Activated effector memory CD4-positive, alpha-beta T cell treated with Interleukin-2 at 50 U/mL for 16 hours (primary cell): ENCODE measurements around the gene FCER1A.
"Not testable (repeated sequence)": the region's sequence is repeated elsewhere in the genome, so short reads cannot be mapped to it uniquely, and the experiment has no call there.

Experiments used
- DNase-seq: peaks from one replicate; pipeline ENCODE4 v3.0.0-alpha.2; 2020

The FCER1A gene

DNA sequence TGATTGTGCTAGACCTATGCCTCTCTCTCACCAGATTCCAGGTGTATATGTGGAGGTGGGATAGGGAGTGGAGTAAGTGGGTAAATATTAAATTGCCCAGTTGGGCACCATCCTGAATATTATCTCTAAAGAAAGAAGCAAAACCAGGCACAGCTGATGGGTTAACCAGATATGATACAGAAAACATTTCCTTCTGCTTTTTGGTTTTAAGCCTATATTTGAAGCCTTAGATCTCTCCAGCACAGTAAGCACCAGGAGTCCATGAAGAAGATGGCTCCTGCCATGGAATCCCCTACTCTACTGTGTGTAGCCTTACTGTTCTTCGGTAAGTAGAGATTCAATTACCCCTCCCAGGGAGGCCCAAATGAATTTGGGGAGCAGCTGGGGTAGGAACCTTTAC lies at the start of gene FCER1A:
Gene FCER1A, plus strand, starts transcription at position 242 of the 400 bp plus-strand sequence. Its CDS starts 29 bp downstream, at position 271.
- no peak for DNase-seq

DNA sequence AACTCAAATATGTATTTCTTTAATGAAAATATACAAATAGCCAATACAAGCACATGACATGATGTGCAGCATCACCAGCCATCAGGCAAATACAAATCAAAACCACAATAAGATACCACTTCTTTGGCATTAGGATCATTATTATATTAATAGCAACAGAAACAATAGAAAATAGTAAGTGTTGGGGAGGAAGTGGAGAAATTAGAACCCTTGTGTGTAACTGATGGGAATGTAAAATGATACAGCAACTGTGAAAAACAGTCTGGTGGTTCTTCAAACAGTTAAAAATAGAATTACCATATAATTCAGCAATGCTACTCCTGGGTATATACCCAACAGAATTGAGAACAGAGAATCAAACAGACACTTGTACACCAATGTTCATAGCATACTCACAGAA lies 40.8 kb upstream of the FCER1A start:
- DNase-seq: no peak

DNA sequence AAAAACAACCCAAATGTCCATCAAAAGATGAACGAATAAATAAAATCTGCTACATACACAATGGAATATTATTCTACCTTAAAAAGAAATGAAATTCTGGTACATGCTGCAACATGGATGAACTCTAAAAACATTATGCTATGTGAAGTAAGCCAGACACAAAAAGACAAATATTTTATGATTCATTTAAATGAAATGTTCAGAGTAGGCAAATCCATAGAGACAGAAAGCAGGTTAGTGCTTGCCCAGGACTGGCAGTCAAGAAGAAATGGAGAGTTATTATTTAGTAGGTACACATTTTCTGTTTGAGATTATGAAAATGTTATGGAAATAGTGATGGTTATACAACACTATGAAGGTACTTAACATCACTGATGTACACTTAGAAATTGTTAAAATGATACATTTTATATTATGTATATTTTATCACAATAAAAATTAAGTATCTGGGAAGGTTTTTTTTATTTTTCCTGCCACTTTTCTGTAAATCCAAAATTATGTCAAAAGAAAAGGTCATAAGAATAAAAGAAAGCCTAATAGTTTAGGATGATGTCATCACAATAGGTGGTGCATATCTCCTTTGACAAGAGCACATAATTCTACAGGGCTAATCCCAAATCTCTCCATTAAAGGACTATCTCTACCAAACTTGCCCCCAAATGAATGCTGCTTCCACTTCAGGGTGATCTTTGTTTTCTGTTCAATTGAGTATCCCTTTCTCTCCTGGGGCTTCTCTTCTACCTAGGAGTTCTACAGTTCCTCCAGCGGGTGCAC lies 40.2 kb upstream of the FCER1A start:
- no peak for DNase-seq

DNA sequence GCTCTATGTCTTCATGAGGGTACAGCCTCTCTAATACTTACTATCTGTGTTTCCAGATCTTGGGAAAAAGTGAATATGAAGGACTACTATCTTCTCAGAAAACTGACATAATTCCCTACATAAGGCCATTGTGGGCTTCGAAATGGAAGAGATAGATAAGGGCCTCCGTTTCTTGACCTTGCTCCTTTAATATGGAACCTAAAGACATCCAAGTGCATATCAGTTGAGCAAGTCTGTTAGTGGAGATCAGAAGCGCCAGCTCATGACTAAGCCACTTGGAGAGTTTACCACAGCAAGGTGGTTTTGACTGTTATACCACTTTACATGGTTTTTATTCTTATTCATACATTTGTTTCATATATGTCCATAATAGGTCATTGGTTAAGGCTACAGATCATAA lies 35.3 kb upstream of the FCER1A start:
- no peak for DNase-seq

DNA sequence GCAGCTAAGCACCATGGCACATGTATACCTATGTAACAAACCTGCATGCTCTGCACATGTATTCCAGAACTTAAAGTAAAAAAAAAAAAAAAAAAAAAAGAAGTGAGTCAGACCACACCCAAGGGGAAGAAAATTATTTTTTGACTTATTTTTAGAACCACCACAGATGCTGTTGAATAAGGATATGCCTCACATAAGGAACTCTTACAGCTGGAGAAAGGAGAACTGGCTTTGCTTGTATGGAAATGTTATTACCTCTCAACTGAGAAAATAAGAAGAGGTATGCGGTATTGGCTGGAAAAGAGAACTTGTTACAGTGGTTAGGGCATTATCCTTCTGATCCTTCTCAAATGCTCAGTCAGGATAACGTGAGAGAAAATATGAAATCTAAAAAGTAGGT lies 27.5 kb upstream of the FCER1A start:
- no peak for DNase-seq

DNA sequence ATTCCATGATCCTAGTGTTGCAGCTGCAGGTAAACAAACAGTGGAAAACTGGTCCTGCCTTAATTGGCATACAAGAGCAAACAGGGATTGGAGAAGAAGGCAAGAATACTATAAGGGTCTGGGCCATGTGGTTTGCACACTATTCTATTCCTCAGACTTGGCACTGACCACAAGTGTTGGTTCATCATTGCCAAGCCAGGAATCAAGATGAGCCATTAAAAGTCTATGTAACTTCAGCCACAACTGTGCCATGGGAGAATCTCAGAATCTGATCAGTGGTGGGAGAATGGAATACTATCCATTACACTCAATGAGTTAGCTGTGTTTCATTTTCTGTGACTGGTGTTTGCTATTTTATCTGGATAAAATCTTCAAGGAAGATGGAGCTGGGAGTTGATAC lies 26.2 kb upstream of the FCER1A start:
- no peak for DNase-seq

DNA sequence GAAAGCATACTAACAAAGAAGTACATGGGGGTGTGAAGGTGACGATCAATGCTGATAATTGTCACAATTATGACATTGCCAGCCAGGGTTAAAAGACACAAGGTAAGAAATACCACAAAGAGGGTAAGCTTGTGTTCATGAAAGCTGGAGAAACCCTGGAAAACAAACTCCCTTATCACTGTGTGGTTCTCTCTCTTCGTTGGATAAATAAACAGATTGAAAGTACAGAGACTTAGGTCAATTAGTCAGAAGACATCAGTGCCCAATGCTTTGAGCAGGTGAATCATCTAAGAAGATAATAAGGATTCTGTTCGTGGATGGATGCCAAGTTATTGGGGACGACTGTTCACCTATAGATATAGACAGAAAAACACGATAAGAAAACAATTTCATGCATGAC lies 22.4 kb upstream of the FCER1A start:
- no peak for DNase-seq

DNA sequence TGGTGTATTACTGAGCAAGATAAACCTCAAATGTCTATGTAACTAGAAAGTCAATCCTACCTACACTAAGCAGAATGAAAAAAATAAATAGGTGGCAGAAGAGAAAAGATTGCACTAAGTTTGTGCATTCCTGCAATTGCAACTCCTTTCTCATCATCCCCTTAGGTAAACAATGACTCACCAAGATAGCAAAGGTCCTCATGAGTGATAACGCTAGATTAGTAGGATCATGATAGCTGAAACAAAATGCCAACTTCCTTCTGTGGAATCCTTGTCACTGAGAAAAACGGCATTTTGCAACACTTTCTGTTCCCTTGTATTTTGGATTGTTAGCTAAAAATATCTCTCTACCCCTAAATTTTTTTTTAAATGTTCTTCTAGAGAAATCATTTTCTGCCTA lies 20.0 kb upstream of the FCER1A start:
- no peak for DNase-seq

DNA sequence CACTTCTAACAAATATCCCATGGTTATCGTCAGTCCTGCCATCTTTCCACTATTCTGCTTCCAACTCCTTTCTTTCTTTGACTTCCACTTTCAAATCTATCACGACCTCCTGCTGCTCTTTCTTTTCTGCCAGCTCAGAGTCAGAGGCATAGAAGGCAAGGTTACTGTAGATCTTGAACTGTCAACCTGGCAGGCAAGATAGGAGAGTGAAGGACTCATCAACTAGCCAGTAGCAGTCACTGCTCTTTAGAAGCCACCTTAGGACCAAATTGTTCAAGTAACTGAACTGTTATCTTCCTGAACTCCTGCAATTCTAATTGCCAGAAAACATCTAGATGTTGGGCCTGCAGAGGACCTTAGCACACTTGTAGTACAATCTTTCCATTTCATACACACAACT lies 13.1 kb upstream of the FCER1A start:
- DNase-seq: no peak

DNA sequence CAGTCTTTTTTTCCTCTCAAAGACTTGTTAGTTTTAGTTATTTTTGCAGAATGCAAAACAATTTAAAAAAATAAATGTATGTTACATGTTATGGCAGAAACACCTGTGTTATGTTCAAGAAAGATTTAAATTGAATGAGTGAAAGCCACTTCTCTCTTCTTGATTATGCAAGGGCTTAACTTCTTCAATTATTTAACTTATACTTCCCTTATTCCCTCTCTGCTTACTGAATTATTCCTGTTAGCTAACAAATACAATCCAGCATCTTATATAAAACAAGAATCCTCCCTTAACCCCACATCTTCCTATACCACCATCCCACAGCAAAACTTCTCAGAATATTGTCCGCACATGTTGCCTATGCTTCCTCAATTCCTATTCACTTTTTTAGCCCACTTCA lies 10.7 kb upstream of the FCER1A start:
- DNase-seq: no peak

DNA sequence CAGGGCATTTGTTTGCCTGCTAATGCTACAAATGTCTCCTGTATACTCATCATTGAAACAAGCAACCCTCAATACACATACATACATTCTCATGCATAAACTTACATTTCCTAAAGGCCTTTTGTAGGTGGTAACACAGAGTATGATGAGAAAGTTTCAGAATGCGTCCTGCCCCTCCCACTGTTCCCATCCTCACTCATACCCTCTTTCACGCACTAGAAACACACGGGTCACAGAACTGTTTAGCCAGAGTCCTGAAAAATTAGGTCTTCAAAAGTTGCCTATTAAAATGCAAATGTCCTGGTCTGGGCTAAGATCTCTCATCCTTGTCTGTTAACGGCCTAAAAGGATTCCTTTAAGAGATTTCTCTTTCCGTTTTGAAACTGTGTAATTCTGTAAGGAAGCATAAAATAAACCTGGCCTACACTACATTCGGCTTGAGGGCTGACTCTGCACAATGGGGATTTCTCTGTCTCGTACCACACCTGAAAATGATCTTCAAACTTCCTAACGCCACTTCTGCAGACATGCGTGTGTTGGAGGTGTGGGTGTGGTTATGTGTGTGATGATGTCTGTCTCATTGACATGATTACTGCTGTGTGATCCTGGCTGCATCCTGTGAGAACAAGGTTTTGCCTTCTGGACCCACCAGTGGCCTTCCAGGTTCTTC lies 5.3 kb upstream of the FCER1A start:
- DNase-seq: no peak

DNA sequence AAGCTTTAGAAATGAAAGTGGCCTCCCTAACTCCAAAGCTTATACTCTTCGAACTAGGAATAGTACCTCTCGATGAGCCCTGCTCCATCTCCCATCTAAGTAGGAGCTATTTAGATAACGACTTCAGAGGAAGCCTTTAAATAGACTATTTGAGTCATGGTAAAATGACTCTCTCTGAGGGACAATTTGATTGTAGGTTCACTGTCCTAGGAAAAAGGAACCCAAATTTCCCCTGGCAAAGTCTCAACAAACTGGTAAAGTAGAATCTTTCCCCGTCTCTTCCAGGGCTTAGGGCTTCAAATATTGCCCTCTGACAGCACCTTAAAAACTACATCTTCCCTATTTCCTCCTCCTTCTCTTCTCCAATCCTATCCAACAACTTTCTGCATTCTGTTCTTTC lies 2.0 kb upstream of the FCER1A start:
- DNase-seq: no peak

DNA sequence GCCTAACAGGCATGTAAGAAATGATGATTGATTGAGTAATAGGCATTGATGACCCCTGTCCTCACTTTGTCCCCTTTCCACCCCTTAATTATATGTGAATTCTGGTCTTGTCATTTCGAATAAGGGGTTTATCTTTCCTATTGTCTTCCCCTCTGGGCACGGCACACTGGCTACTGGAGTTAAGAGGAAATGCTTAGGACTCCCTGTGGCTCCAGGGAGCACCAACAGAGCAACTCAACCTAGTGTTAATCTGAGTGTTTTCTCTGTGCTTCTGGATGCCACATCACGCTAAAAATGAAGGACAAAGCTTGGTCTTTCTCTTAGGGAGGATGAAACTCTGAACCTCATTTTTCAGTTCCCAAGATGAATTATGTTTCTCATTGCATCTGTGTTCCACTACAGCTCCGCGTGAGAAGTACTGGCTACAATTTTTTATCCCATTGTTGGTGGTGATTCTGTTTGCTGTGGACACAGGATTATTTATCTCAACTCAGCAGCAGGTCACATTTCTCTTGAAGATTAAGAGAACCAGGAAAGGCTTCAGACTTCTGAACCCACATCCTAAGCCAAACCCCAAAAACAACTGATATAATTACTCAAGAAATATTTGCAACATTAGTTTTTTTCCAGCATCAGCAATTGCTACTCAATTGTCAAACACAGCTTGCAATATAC lies 5.3 kb downstream of the FCER1A start:
- no peak for DNase-seq

DNA sequence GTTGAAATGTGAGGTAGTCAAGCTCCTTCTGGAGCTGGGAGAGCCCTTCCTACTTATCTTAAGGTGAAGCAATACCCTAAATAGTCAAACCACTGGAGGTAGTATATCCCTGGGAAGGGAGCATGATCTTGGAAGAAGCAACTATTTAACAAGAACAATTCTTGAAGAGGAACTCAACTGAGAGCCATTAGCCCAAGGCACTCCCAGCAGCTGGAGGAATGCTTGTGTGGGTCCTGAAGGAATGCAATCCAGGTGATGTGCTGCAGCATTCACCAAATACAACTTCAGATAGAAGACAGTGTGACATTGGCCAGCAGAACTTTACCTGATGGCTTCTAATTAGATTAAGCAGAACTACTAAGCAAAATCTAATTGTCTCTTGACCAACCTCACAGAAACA lies 9.5 kb downstream of the FCER1A start:
- no peak for DNase-seq

DNA sequence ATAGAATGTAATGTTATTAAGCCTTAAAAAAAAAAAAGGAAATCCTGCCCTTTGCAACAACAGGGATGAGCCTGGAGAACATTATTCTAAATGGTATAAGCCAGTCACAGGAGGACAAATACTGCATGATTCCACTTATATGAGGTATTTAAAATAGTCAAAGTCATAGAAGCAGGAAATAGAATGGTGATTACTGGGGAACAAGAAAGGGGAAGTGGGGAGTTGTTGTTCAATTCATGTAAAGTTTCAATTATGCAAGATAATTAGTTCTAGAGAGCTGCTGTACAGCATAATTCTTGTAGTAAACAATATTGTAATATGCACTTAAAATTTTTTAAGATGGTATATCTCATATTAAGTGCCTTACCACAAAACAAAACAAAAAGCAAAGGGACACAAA lies 13.2 kb downstream of the FCER1A start:
- DNase-seq: no peak

DNA sequence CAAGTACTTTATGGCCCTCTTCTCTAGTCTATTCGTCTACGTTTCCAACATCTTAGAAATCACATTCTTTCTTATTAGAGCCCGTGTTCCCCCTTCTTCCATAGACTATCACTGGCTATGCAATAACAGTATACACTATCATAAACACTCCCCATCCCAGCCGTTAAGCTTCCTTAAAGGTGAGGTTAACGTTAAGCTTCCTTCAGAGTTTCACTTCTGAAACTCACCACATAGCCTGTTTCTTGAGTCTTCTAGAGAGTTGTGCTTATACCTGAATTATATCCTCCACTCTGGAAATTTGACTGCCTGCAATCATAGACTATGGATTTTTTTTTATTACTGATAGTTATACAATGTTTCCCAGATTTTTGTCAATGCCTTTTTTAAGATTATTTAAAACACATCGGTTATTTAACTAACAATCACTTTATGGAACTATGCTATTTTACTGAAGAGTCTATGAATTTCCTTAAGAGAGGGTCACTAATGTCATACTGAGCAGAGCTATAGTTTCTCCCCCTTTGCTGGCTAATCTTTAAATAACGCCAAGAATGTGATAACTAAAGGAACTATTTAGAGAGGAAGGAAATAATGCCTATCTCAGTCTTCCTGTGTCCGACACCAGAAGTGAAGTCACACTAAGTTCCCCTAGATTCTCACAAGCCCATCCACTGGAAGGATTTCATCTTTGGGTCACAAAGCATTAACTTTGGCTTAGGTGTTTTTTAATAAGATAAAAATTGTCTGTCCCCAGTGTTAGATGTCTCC lies 16.8 kb downstream of the FCER1A start:
- DNase-seq: no peak

DNA sequence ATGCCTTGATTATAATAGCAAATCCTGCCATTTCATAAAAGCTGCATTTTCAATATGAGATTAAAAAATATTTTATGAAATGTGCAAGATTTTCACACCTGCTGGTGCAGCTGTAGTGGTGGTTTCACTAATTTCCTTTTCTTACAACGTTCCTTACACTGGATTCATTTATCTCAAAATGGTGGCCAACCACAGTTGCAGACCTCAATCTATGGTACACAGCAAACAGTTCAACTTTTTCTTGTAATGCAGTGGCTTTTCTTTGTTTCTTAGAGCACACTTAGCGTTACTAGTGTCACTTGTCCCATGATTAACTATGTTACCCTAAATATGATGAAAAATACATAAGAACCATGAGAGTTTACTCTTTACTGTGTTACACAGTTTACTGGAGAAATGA lies 32.7 kb downstream of the FCER1A start:
- DNase-seq: no peak

DNA sequence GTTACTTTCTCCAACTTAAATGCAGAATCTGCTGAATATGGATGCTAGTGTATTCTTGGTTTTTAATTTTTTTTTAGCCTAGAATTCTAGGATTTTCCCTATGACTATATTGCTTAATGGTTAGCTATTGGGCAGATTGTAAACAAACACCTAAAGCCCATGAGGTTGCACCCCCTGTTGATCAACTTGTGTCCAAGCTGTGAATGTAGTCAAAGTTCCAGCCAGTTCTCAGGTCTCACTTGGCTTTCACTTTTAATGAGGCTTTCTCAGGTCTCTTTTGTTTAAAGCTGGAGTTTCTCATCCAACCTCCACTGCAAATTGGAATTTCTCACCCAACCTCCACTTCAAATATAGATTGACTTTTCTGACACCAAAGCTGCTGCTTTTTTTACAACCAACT lies 35.9 kb downstream of the FCER1A start:
- no peak for DNase-seq

DNA sequence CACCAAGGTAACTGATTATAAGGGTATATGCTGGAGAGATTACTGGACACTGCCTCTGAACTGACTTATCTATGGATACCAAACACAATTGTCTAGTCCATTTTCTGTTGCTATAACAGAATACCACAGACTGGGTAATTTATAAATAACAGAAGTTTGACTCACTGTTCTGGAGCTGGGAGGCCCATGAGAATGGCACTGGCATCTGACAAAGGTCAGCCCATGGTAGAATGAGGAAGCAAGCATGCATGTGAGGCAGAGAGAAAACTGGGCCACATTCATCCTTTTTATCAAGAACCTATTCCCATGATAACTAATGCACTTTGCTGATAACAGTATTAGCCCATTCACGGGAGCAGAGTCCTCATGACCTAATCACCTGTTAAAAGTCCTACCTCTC lies 37.4 kb downstream of the FCER1A start:
- DNase-seq: no peak

DNA sequence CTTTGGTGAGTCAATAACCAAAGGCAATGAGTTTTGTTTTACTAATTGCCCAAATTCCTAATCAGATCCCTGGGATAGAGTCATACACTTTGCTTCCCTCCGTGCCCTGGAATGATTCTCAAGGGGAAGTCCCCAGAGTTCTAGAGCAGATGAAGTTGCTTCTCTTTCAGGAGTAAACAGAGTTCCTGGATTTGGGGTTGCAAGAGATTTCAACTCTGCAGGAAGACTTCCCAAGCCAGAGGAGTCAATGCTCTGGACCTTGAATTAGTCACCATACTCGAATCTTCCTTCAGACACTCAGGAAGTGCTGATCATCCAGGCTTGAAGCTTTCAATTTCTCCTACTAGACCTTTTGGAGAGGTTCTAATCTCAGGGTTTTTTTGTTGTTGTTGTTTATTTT lies 39.6 kb downstream of the FCER1A start:
- no peak for DNase-seq

DNA sequence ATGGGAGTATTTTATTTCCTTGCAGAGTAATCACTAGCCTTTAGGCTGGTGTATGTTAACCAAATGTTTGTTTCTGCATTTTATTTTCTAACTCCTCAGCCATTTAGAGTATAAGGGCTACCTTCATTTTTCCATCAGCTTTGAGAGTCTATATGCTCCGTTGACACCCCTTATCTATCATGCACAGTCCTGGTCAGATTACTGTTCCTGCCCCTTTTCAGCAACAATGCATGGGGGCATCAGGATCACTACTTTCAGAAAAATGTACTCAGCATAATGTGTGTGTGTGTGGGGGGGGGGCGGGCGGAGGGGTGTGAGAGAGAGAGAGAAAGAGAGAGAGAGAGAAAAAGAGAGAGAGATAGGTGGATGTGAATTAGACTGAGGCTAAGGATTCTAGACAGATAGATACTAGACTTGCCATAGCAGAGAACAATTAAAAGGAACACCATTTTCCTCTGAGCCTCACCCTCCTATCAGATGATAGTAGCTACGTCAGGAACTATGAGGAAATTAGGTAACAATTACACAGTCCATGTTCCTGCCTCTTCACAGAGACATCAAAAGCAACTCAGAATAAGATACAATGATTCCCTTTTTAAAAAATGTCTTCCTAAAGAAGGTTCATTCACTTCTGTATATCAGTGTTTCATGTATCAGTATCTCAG lies 40.8 kb downstream of the FCER1A start:
- DNase-seq: no peak

DNA sequence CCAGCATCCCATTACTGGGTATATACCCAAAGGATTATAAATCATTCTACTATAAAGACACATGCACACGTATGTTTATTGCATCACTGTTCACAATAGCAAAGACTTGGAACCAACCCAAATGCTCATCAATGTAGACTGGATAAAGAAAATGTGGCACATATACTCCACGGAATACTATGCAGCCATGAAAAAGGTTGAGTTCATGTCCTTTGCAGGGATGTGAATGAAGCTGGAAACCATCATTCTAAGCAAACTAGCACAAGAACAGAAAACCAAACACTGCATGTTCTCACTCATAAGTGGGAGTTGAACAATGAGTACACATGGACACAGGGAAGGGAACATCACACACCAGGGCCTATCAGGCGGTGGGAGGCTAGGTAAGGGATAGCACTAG lies 47.2 kb downstream of the FCER1A start:
- not testable (repeated sequence) for DNase-seq

DNA sequence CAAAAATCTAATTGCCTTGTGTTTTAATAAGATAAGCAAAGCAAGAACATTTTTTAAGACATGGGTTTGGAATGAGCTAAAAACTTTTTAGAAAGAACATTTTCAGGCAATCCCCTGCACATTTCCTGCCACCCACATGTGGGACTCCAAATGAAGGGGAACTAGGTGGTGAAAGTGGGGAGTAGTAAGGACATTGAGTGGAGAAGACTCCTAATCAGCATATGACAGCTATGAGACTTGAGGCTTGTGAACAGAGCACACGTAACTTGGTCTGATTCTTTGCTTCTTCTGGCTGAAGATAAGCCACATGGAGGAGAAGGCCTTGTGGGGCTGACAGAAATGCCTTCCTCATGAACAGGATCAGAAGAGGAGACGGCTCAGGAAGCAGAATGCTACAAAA lies 50.3 kb downstream of the FCER1A start:
- DNase-seq: no peak
